Endothelial cell of umbilical vein (primary cell): Measurements from ENCODE around the gene MUCL3. TPM values are rescaled to one million over a fixed set of nuclear protein-coding genes. Genes with fewer than 3 reads are reported as not detected.

Source experiments
- BruUV-seq: library from RNA; stranded (reverse); fragments of 400-500 nt; replicated peaks from 2 replicates; lab custom pipeline; 2021; lab: Mats Ljungman, UMichigan
- CTCF ChIA-PET: fragments of 300-600, 350-600 bp; sonication (Branson Sonifier 250); formaldehyde crosslinking; loops from one replicate; lab custom pipeline; 2021; ENCODE audit warnings: antibody characterized with exemption, inconsistent platforms; lab: Charles Lee
- POLR2A ChIA-PET: fragments of 300-600, 350-600 bp; sonication (Branson Sonifier 250); formaldehyde crosslinking; loops from one replicate; lab custom pipeline; 2021; ENCODE audit warnings: antibody characterized with exemption, inconsistent platforms; lab: Charles Lee
- DNase-seq: peaks from one replicate; pipeline ENCODE4 v3.0.0-alpha.2; 2011; ENCODE audit warnings: low read depth, low spot score
- FAIRE-seq: peaks from 2 replicates; lab custom pipeline; 2011; peaks lifted over from hg19 to GRCh38; lab: Jason Lieb, UNC
- H2AFZ ChIP-seq: 2 replicates; pipeline ENCODE4 v1.6.0; 2012; ENCODE audit warnings: low read depth, low read length, control low read depth, inconsistent platforms
- H3K27ac ChIP-seq: 2 replicates; pipeline ENCODE4 v1.5.1; 2011; ENCODE audit warnings: low read depth, mild to moderate bottlenecking, control low read depth, low read length, moderate library complexity; ENCODE audit not compliant: insufficient read depth
- H3K27me3 ChIP-seq, 2 experiments: 2 replicates each; pipeline versions ENCODE4 v1.6.0 to v1.6.1; 2011; ENCODE audit warnings: low read length in 2 of 2, mixed read lengths in 1 of 2; ENCODE audit not compliant: control insufficient read depth in 2 of 2, insufficient read depth in 2 of 2
- H3K36me3 ChIP-seq, 2 experiments: 2 replicates in 1 of 2; 3 replicates in 1 of 2; pipeline ENCODE4 v1.5.1; 2011; ENCODE audit warnings: low read length in 2 of 2, mild to moderate bottlenecking in 1 of 2, moderate library complexity in 1 of 2; ENCODE audit not compliant: control insufficient read depth in 2 of 2, insufficient read depth in 2 of 2; ENCODE audit errors: extremely low read depth in 1 of 2
- H3K4me1 ChIP-seq: 3 replicates; pipeline ENCODE4 v1.5.1; 2011; ENCODE audit warnings: mild to moderate bottlenecking, low read length; ENCODE audit not compliant: control insufficient read depth, insufficient read depth; ENCODE audit errors: extremely low read depth
- H3K4me2 ChIP-seq: 2 replicates; pipeline ENCODE4 v1.6.1; 2011; ENCODE audit warnings: low read length, control low read depth, mixed read lengths; ENCODE audit not compliant: insufficient read depth
- H3K4me3 ChIP-seq, 3 experiments: fragments of 200-600 bp in 1 of 3; sonication (generic), shearing (Covaris generic) in 1 of 3; replicated peaks in 1 of 3; 2 replicates each; pipeline ENCODE4 v1.5.1; 2011 to 2016; ENCODE audit warnings: control low read depth in 3 of 3, low read length in 3 of 3, mild to moderate bottlenecking in 2 of 3, inconsistent platforms in 1 of 3, low read depth in 1 of 3, moderate library complexity in 1 of 3; ENCODE audit not compliant: insufficient read depth in 1 of 3
- H3K79me2 ChIP-seq: 2 replicates; pipeline ENCODE4 v1.6.0; 2012; ENCODE audit warnings: low read length, inconsistent platforms; ENCODE audit not compliant: control insufficient read depth, insufficient read depth
- H3K9ac ChIP-seq: replicated peaks from 2 replicates; pipeline ENCODE3; 2011; ENCODE audit warnings: low read length, control low read depth; ENCODE audit not compliant: insufficient read depth; ENCODE audit errors: extremely low read depth
- H3K9me1 ChIP-seq: replicated peaks from 3 replicates; pipeline ENCODE4 v1.6.0; 2011; ENCODE audit warnings: mild to moderate bottlenecking, low read length; ENCODE audit not compliant: control insufficient read depth, insufficient read depth; ENCODE audit errors: extremely low read depth
- H3K9me3 ChIP-seq: replicated peaks from 2 replicates; pipeline ENCODE4 v1.5.1; 2012; ENCODE audit warnings: low read length, inconsistent platforms; ENCODE audit not compliant: control insufficient read depth, insufficient read depth
- H4K20me1 ChIP-seq: replicated peaks from 2 replicates; pipeline ENCODE3; 2011; ENCODE audit warnings: mild to moderate bottlenecking, low read length; ENCODE audit not compliant: control insufficient read depth, insufficient read depth; ENCODE audit errors: extremely low read depth
- EZH2 ChIP-seq: IDR thresholded peaks from 2 replicates; pipeline ENCODE4 v1.6.1; 2012; ENCODE audit warnings: borderline replicate concordance, low read depth, mild to moderate bottlenecking, moderate library complexity, low read length, inconsistent platforms; ENCODE audit not compliant: severe bottlenecking
- FOS ChIP-seq: IDR thresholded peaks from 2 replicates; pipeline ENCODE4 v1.6.1; 2011; ENCODE audit warnings: mild to moderate bottlenecking, low read length, moderate library complexity, borderline replicate concordance; ENCODE audit not compliant: insufficient read depth
- GATA2 ChIP-seq: IDR thresholded peaks from 2 replicates; pipeline ENCODE4 v1.7.0; 2011; ENCODE audit warnings: low read depth, mild to moderate bottlenecking, moderate library complexity, mixed read lengths, low read length; ENCODE audit not compliant: insufficient read length, insufficient read depth
- JUN ChIP-seq: IDR thresholded peaks from 2 replicates; pipeline ENCODE4 v1.6.1; 2011; ENCODE audit warnings: borderline replicate concordance, low read depth; ENCODE audit not compliant: insufficient read length, insufficient read depth
- MYC ChIP-seq: IDR thresholded peaks from one replicate; pipeline ENCODE4 v1.6.1; 2011; ENCODE audit warnings: mild to moderate bottlenecking, low read depth, low read length
- POLR2A ChIP-seq: IDR thresholded peaks from 2 replicates; pipeline ENCODE4 v1.6.1; 2012; ENCODE audit warnings: low read depth, mild to moderate bottlenecking, control low read depth, low read length
- dilution Hi-C: fragments of 300-500 bp; cut with MboI; formaldehyde crosslinking; loops from one replicate; pipeline ENCODE4 v1.15.0; 2019; ENCODE audit warnings: low sequenced_read_pairs; ENCODE audit not compliant: extremely low pct_ligation_motif_present
- intact Hi-C: fragments of 100-400 bp; cut with micrococcal nuclease; formaldehyde crosslinking; loops from one replicate; pipeline ENCODE4 v1.10.0; 2022
- polyA plus RNA-seq, 4 experiments: library from polyadenylated mRNA; depleted of rRNA in 3 of 4; stranded (reverse) in 3 of 4; unstranded in 1 of 4; fragments of >200 nt; gene quantifications; 2 replicates each; pipeline versions ENCODE4 v1.2.1 to v1.2.3, GENCODE V29; 2011 to 2012; ENCODE audit warnings: missing spikeins in 1 of 4
- total RNA-seq: library from RNA; stranded (reverse); gene quantifications from 2 replicates; pipeline ENCODE4 v1.2.3, GENCODE V29; 2021
- TF ChIP-seq, protein P1 (sequence below), 2 donors: IDR thresholded peaks; 1 replicate in 1 of 2; 2 replicates in 1 of 2; pipeline ENCODE4 v1.5.1; 2011; ENCODE audit warnings: low read length in 2 of 2, mild to moderate bottlenecking in 2 of 2, moderate library complexity in 2 of 2, control low read depth in 1 of 2, inconsistent platforms in 1 of 2, low read depth in 1 of 2; ENCODE audit not compliant: insufficient read depth in 1 of 2; ENCODE audit errors: extremely low read depth in 1 of 2
- TF ChIP-seq, protein P2 (sequence below): IDR thresholded peaks from 2 replicates; pipeline ENCODE4 v1.6.1; 2011; ENCODE audit not compliant: insufficient read depth, insufficient read length

Gene MUCL3
- total and polyA plus RNA-seq, 2 donors (not counting 3 experiments of a cell fraction or from before 2014, with no cell fraction given) = not detected

GRCh38 chr6:30991891-30992290 lies 51.1 kb downstream of the MUCL3 start:
- Histone ChIP-seq H3K9me1 (no peaks in the 10 kb centered on the region), H3K4me3 (no peak overlapping the region), H3K9me3 (no peaks in the 10 kb centered on the region), H3K79me2 (no peaks in the 10 kb centered on the region), H3K27me3 (no peaks in the 10 kb centered on the region), H3K9ac (no peak overlapping the region), H3K27ac (no peak overlapping the region), H3K4me2 (no peak overlapping the region), H3K4me1 (no peaks in the 10 kb centered on the region), H3K36me3 (no peaks in the 10 kb centered on the region), H4K20me1 (no peaks in the 10 kb centered on the region), H2AFZ (no peak overlapping the region)
- ChIA-PET CTCF (no interaction called here), POLR2A (no interaction called here)
- intact Hi-C loops = no loop called here
- no TSS peak for BruUV-seq
- no peak for FAIRE-seq
- dilution Hi-C loops = no loop called here
- no peak for DNase-seq
- no peak for TF ChIP-seq EZH2
- TF ChIP-seq, protein P1, sequence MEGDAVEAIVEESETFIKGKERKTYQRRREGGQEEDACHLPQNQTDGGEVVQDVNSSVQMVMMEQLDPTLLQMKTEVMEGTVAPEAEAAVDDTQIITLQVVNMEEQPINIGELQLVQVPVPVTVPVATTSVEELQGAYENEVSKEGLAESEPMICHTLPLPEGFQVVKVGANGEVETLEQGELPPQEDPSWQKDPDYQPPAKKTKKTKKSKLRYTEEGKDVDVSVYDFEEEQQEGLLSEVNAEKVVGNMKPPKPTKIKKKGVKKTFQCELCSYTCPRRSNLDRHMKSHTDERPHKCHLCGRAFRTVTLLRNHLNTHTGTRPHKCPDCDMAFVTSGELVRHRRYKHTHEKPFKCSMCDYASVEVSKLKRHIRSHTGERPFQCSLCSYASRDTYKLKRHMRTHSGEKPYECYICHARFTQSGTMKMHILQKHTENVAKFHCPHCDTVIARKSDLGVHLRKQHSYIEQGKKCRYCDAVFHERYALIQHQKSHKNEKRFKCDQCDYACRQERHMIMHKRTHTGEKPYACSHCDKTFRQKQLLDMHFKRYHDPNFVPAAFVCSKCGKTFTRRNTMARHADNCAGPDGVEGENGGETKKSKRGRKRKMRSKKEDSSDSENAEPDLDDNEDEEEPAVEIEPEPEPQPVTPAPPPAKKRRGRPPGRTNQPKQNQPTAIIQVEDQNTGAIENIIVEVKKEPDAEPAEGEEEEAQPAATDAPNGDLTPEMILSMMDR (IDR thresholded peaks at IDR 0.05; ENCODE audit: extremely low read depth in 1 of 2, insufficient read depth in 1 of 2, low read depth in 1 of 2, low read length in 2 of 2) = no peak
- TF ChIP-seq, protein P2, sequence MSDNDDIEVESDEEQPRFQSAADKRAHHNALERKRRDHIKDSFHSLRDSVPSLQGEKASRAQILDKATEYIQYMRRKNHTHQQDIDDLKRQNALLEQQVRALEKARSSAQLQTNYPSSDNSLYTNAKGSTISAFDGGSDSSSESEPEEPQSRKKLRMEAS = no peak
- TF ChIP-seq JUN = no peak
- no peak for TF ChIP-seq MYC
- no peak for TF ChIP-seq FOS
- TF ChIP-seq GATA2 = no peak
- TF ChIP-seq POLR2A = no peak
